Measurements from ENCODE around the gene STXBP5.

- no peak for TF ChIP-seq POLR2AphosphoS5 (IDR thresholded peaks at IDR 0.05; ENCODE audit: borderline replicate concordance, low read depth, low read length)
- no peak for TF ChIP-seq EZH2 (IDR thresholded peaks at IDR 0.05)
Observed at GRCh38 chr6:147301070-147301469, 96.9 kb downstream of the STXBP5 start.
